ENCODE data around the gene TBX15.

The TBX15 gene

DNA sequence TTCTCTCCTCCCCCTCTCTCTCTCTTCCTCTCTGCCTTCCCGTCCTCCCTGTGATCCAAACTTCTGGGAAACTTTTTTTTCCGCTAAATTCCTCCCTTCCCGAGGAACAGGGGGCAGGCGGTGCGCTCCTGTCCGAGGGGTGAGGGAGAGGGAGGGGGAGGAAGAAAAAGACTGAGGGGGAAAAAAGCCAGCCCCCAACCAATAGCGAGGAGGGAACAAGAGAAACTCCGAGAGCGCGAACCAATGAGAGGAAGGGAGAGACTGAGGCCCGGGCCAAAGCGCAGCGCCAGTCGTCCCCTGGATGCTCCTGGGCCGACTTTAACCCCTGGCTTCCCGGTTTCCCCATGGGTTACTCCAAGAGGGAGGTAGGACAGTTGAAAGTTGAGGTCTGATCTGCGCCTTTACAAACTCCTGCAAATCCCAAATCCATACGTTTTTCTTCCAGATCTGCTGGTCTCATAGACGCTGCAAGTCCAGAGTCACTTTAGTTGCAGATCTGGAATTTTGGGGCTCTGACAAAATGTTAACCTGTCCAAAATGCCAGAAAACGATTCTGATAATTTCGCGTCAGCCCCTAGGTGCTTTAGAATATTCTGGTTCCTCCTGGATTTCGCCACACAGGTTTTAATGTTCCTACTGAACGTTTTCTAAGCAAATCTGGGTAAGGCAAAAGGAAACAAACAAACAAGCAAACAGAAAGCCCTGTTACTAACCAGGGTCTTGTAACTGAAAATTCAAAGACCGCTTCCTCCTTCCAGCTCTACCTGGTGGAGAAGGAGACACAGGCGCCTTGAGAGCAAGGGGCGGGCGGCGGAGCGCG, at the start of gene TBX15:
TBX15 (minus strand) TSS at position 158 of the 820 bp plus-strand sequence. CDS start 548 bp downstream, outside the sequence.
- no peak for DNase-seq

DNA sequence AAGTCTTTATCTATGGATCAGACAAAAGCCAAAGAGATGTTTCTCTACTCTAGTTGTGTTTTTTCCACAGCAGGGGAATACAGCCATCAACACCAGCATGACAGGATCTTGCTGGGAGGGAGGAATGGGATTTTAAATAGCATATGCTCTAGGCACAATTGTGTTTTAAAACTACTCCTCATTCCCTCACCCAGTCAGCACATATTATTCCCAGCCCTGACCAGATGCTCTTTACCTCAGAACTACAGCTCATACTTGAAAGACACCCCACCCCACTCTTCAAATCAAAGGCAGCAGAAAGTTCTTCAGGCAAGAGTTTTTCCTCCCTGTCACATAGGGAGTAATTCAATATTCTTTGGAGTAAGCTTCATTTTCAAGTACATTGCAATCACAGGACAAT, 46.2 kb upstream of the TBX15 start:
- no peak for DNase-seq

GRCh38 chr1:119032986-119033385, 44.8 kb upstream of the TBX15 start:
- no peak for DNase-seq

DNA sequence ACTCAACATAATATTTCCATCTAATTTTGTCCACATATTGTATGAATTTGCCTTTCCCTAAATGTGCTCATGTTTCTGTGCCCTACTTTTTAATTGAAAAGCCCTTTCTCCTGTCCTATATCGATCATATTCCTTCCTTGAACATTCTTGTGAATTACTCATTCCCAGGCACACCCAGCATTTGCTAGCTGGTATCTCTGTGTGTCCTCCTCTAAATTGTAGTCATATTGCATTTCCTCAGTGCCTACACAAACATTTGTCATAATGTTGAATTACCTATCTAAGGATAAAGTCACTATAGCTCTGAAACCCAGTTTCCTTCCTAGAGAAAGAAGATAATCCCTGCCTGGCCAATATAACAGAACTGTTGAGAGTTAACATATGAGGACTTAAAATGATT, 39.6 kb upstream of the TBX15 start:
- no peak for DNase-seq

DNA sequence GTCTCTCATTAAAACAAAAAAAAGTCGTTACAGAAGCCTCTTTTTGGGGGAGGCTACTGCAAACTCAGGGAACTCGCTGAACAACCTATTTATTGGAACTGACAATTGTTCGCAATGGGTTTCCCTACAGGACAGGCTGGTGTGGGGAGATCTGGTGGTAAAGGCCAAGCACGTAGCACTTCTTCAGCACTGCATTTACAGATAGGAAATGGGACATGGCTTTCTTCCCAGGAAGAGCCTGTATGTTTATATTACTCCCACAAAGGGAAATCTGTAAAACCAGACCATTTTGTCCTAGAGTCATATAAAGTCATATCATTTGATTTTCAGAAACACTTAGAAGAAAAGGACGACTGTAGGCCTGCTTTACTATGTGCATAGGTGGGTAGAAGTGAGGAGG, 38.8 kb upstream of the TBX15 start:
- DNase-seq = no peak

- DNase-seq = no peak
Observed at GRCh38 chr1:119015547-119015946, 27.4 kb upstream of the TBX15 start.

GRCh38 chr1:119012383-119012782, 24.2 kb upstream of the TBX15 start:
- no peak for DNase-seq

GRCh38 chr1:119011706-119012105, 23.6 kb upstream of the TBX15 start:
- no peak for DNase-seq

GRCh38 chr1:119011116-119011515, 23.0 kb upstream of the TBX15 start:
- no peak for DNase-seq

DNA sequence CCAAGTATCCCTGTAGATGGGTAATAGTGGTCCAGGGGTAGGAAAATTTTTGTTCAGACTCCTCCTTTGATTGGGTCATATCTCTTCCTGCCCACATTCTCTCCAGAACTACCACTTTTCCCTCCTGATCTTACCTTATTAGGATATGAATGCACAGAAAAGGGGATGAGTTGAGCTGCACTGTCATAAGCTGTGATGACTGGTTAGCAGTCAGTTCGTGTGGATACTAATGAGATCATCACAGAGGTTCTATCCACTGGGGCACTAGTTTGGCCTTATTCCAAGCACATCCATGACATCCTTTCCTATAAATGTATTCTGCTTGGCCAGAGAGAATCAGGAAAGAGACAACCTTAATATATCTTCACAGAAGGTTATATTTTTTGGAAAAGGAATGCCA, 22.1 kb upstream of the TBX15 start:
- DNase-seq = no peak

GRCh38 chr1:119009312-119009655, 21.1 kb upstream of the TBX15 start:
- DNase-seq = no peak

- peak; percentile 64 for DNase-seq
Observed at GRCh38 chr1:119008483-119009311, 20.6 kb upstream of the TBX15 start.

DNA sequence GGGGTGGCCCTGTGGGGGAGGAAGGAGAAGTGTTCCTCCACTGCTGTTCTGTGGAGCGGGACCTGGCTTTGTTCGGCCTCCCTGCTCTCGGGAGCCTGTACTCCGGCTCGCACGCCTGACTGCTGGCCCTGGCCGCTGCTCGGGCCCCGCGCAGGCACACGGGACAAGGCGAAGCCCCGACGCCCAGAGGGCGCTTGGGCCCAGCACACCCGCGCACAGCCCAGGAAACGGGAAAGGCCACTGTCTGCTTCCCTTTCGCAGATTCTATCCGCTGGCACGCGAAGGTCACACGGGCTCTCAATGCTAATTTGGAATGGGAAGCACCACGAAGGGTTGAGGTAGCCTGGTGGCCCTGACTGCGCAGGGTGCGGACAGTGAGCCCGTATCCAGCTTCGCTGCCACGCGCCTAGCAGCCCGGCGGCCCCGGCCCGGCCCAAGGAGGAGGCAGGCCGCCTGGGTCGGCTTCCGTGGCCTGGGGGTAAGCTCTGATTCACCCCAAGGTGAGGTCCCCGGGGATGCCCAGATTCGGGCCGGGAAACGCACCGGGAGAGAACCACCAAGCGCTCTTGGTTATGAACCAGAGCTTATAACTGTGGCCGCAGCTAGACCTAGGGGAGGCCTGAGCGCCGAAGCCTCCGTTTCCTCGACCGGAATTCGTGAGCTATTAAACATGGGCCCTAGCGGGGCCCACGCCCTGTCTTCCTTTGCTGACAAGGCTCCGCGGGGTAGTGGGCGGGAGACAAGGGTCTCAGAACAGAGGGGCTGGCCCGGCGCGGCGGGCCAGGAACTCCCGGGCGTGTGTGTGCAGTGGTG, 19.7 kb upstream of the TBX15 start:
- DNase-seq = no peak

DNA sequence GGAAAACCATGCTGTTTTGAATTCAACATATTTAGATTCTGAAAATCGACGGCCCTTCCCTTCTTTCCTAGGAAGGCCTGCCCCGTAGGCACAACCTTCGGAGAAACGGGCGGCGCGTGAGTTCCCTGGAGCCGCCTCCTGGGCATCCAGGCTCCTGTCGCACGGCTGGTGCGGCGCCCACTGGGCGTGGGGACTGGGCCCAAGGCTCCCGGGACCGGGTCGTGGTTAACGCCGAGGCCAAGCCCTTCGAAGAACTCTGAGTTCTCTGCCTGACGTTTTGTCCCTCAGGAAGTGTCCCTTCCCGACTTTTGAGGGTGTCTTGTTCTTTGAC, 19.2 kb upstream of the TBX15 start:
- DNase-seq = no peak

DNA sequence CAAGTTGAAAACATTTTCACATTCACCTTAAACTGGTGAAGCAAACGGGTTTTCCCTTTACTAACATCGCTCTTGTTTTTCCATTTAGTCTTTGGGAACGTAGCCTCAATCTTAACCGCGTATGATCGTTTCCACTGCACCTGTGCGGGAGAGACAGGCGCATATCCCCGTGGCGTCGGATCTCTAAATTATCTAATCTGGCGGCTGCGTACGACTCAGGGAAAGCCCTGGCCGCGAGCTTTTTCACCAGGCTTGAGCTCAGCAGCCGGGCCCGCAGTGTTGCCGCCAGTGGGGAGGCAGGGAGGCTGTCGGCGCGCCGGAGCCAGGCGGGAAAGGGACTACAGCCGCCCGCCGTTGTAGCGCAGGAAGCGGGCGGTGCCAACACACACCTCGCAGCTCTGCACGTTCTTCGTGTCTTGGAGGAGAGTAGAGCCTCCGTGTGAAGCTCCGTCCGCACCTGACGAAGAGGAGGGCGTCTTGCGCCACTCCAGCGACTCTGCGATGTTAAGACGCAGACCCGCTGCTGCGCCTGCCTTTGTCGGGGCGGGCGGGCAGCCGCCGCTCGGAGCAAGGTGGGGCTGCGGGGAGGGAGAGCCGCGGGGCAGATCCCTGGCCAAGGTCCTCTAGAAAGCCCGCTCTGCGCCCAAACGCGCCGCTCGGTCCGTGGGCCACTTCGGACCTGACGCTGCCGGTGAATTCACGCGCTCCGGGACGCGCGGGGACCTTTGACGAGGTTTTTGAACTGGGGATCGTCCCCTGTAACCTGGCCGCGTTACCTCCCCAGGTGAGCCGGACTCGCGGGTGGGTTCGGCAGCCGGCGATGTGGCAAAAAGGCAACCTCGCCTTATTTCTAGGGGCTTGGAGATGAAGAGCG, 18.5 kb upstream of the TBX15 start:
- no peak for DNase-seq

GRCh38 chr1:119005724-119006405, 17.7 kb upstream of the TBX15 start:
- DNase-seq = no peak

- DNase-seq = no peak
Observed at GRCh38 chr1:119004781-119005180, 16.6 kb upstream of the TBX15 start.

GRCh38 chr1:119004129-119004527, 16.0 kb upstream of the TBX15 start:
- DNase-seq = no peak

GRCh38 chr1:119003413-119004128, 15.4 kb upstream of the TBX15 start:
- no peak for DNase-seq

DNA sequence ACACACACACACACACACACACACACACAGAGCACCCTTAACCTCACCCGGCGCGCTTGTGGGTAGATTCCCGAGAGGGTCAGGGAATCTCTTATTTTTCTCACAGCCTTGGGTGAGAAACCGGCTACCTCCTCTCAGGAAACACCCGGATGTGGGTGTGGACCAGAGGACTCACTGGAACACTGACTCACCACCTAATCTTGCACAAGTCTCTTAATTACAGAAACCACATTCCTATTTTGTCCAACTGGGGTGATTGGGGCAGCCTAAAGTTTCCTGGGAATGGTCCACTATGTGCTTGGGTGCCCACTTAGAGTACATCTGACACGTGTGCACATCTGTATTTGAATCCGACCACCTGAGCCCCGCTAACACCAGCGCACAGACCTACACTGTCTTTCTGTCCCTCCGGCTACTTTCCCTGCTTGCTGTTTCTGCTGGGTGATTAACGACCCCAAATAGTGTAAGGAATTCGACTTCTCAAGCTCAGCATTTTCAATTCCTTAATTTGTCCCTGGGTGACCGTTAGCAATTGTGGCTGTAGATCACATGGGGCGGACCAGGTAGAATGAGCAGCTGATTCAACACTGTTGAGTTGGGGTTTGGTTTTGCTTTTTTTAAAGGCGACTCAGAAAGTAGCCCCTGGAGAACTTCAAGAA, 14.0 kb upstream of the TBX15 start:
- DNase-seq = peak; percentile 19

Measured in hematopoietic multipotent progenitor cell treated with erythropoietin and hydrocortisone succinate and interleukin-3 and kit ligand, for 8 days (in vitro differentiated cells).